Renal cortical epithelial cell (primary cell): Measurements from ENCODE around the gene RMDN2. TPM values are rescaled to one million over a fixed set of nuclear protein-coding genes. Genes with fewer than 3 reads are reported as not detected.

Experiments
- DNase-seq: peaks from one replicate; pipeline ENCODE4 v3.0.0-alpha.2; 2011; ENCODE audit warnings: low read depth
- total RNA-seq: library from RNA; depleted of rRNA; stranded (reverse); fragments of >200 nt; gene quantifications from 2 replicates; pipeline ENCODE4 v1.2.3, GENCODE V29; 2014

The RMDN2 gene
- 5.2 and 18.1 TPM in 2 replicates for total RNA-seq

GRCh38 chr2:37925063-37925897 is at the start of gene RMDN2:
Gene RMDN2, plus strand, starts transcription at chr2:37925287. Its CDS starts 3,991 bp downstream, at chr2:37929278.
- DNase-seq = peak; percentile 81

- no peak for DNase-seq
Measured at GRCh38 chr2:37875403-37875906, 49.6 kb upstream of the RMDN2 start.

- no peak for DNase-seq
Measured at GRCh38 chr2:37876227-37876626, 48.9 kb upstream of the RMDN2 start.

- peak; percentile 56 for DNase-seq
Measured at GRCh38 chr2:37877457-37878315, 47.4 kb upstream of the RMDN2 start.

GRCh38 chr2:37878536-37878935 is 46.6 kb upstream of the RMDN2 start:
- DNase-seq = no peak

- DNase-seq = no peak
Measured at GRCh38 chr2:37880551-37880950, 44.5 kb upstream of the RMDN2 start.

GRCh38 chr2:37881397-37881796 is 43.7 kb upstream of the RMDN2 start:
- DNase-seq = no peak

- no peak for DNase-seq
Measured at GRCh38 chr2:37882036-37882435, 43.1 kb upstream of the RMDN2 start.

- DNase-seq = no peak
Measured at GRCh38 chr2:37883518-37883917, 41.6 kb upstream of the RMDN2 start.

GRCh38 chr2:37885329-37885993 is 39.6 kb upstream of the RMDN2 start:
- DNase-seq = no peak

GRCh38 chr2:37886745-37887144 is 38.3 kb upstream of the RMDN2 start:
- DNase-seq = peak; percentile 18

GRCh38 chr2:37887286-37887685 is 37.8 kb upstream of the RMDN2 start:
- no peak for DNase-seq

GRCh38 chr2:37890893-37891495 is 34.1 kb upstream of the RMDN2 start:
- DNase-seq = peak; percentile 38

- DNase-seq = no peak
Measured at GRCh38 chr2:37891846-37892435, 33.1 kb upstream of the RMDN2 start.

GRCh38 chr2:37892436-37893114 is 32.5 kb upstream of the RMDN2 start:
- DNase-seq = no peak

GRCh38 chr2:37893327-37893726 is 31.8 kb upstream of the RMDN2 start:
- peak; percentile 38 for DNase-seq

- no peak for DNase-seq
Measured at GRCh38 chr2:37894047-37894446, 31.0 kb upstream of the RMDN2 start.

- DNase-seq = no peak
Measured at GRCh38 chr2:37894601-37895000, 30.5 kb upstream of the RMDN2 start.

- no peak for DNase-seq
Measured at GRCh38 chr2:37895140-37895539, 29.9 kb upstream of the RMDN2 start.

- peak; percentile 32 for DNase-seq
Measured at GRCh38 chr2:37896319-37896718, 28.8 kb upstream of the RMDN2 start.

- peak; percentile 33 for DNase-seq
Measured at GRCh38 chr2:37897511-37897910, 27.6 kb upstream of the RMDN2 start.
